PFSK-1 (cell line): ENCODE data around the gene CTF1.

Experiments
- POLR2AphosphoS5 ChIP-seq: IDR thresholded peaks from 2 replicates; pipeline ENCODE4 v1.6.1; 2012; ENCODE audit warnings: low read depth, mild to moderate bottlenecking, control low read depth, low read length, moderate library complexity
- TF ChIP-seq, protein P1 (sequence below), 2 experiments: IDR thresholded peaks; 2 replicates each; pipeline versions ENCODE4 v1.6.1 to v1.8.0; 2011 to 2012; ENCODE audit warnings: low read depth in 2 of 2, low read length in 2 of 2, control low read depth in 1 of 2, inconsistent platforms in 1 of 2, mild to moderate bottlenecking in 1 of 2, moderate library complexity in 1 of 2; ENCODE audit not compliant: insufficient read depth in 1 of 2

DNA sequence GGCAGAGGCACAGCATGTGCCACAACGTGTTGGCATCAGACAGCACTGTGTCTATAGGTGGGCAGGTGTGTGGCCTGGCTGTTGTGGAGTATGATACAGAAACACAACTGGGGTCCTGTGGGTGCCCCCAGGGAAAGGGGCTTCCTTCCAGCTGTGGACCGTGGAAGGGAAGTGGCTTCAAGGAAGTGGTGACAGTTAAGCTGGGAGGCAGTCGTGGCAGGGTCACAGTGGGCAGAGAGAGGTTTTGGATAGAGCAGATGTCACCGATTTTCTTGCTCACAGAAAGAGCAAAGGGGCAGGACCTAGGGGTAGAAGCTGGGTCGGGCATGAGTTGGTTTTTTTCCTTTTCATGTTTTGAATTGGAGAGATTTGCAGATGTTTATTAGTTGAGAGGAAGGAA, 41.3 kb downstream of the CTF1 start:
- no peak for TF ChIP-seq POLR2AphosphoS5
- TF ChIP-seq, protein P1, sequence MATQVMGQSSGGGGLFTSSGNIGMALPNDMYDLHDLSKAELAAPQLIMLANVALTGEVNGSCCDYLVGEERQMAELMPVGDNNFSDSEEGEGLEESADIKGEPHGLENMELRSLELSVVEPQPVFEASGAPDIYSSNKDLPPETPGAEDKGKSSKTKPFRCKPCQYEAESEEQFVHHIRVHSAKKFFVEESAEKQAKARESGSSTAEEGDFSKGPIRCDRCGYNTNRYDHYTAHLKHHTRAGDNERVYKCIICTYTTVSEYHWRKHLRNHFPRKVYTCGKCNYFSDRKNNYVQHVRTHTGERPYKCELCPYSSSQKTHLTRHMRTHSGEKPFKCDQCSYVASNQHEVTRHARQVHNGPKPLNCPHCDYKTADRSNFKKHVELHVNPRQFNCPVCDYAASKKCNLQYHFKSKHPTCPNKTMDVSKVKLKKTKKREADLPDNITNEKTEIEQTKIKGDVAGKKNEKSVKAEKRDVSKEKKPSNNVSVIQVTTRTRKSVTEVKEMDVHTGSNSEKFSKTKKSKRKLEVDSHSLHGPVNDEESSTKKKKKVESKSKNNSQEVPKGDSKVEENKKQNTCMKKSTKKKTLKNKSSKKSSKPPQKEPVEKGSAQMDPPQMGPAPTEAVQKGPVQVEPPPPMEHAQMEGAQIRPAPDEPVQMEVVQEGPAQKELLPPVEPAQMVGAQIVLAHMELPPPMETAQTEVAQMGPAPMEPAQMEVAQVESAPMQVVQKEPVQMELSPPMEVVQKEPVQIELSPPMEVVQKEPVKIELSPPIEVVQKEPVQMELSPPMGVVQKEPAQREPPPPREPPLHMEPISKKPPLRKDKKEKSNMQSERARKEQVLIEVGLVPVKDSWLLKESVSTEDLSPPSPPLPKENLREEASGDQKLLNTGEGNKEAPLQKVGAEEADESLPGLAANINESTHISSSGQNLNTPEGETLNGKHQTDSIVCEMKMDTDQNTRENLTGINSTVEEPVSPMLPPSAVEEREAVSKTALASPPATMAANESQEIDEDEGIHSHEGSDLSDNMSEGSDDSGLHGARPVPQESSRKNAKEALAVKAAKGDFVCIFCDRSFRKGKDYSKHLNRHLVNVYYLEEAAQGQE (IDR thresholded peaks at IDR 0.05; ENCODE audit: insufficient read depth in 1 of 2, low read depth in 2 of 2, low read length in 2 of 2), result no peak
